T-helper 1 cell (primary cell): ENCODE measurements around the gene PRG3.
"Not testable (repeated sequence)": the region's sequence is repeated elsewhere in the genome, so short reads cannot be mapped to it uniquely, and the experiment has no call there.

Source experiments
- DNase-seq, 5 donors: peaks; one replicate each; pipeline ENCODE4 v3.0.0-alpha.2; 2012 to 2020

Gene PRG3

GRCh38 chr11:57407941-57408475 is 27.1 kb upstream of the PRG3 start:
- no peak for DNase-seq

GRCh38 chr11:57407010-57407920 is 26.3 kb upstream of the PRG3 start:
- DNase-seq, result no peak

GRCh38 chr11:57406337-57406904 is 25.5 kb upstream of the PRG3 start:
- DNase-seq, result peak in 1 of 5 donors; percentile 11

GRCh38 chr11:57405271-57405860 is 24.4 kb upstream of the PRG3 start:
- no peak for DNase-seq

- DNase-seq, result no peak
Observed at GRCh38 chr11:57403802-57404147, 22.8 kb upstream of the PRG3 start.

GRCh38 chr11:57403003-57403801 is 22.3 kb upstream of the PRG3 start:
- not testable (repeated sequence) for DNase-seq

GRCh38 chr11:57402188-57403002 is 21.4 kb upstream of the PRG3 start:
- DNase-seq, result no peak

- DNase-seq, result no peak
Observed at GRCh38 chr11:57399972-57400578, 19.1 kb upstream of the PRG3 start.

- no peak for DNase-seq
Observed at GRCh38 chr11:57399221-57399620, 18.3 kb upstream of the PRG3 start.

- no peak for DNase-seq
Observed at GRCh38 chr11:57397394-57397990, 16.5 kb upstream of the PRG3 start.

- no peak for DNase-seq
Observed at GRCh38 chr11:57396744-57397143, 15.8 kb upstream of the PRG3 start.

GRCh38 chr11:57395905-57396623 is 15.1 kb upstream of the PRG3 start:
- DNase-seq, result no peak

GRCh38 chr11:57394203-57394965 is 13.4 kb upstream of the PRG3 start:
- DNase-seq, result no peak

- no peak for DNase-seq
Observed at GRCh38 chr11:57392763-57393105, 11.8 kb upstream of the PRG3 start.

GRCh38 chr11:57392066-57392762 is 11.3 kb upstream of the PRG3 start:
- DNase-seq, result no peak

- no peak for DNase-seq
Observed at GRCh38 chr11:57391539-57391938, 10.6 kb upstream of the PRG3 start.

- no peak for DNase-seq
Observed at GRCh38 chr11:57391111-57391510, 10.2 kb upstream of the PRG3 start.

GRCh38 chr11:57390535-57390934 is 9.6 kb upstream of the PRG3 start, which contains the start of gene PRG2:
TSS of gene PRG2 (minus strand) at chr11:57390650. CDS start at chr11:57389944, 706 bp downstream.
- no peak for DNase-seq
